HepG2 (cell line): ENCODE data around the gene ZSCAN21. TPM values are rescaled to one million over a fixed set of nuclear protein-coding genes. Genes with fewer than 3 reads are reported as not detected.
A peak's percentile ranks its signal among the peaks of the same experiment; 100 is the strongest.

Source experiments
- ATF7-NPFF ChIP-seq: sonication (generic); formaldehyde crosslinking; IDR thresholded peaks from 2 replicates; pipeline ENCODE4 v1.8.1; 2023; ENCODE audit warnings: mild to moderate bottlenecking, low read depth, missing genetic modification reagents, moderate library complexity
- CCDC6 ChIP-seq: sonication (generic); formaldehyde crosslinking; IDR thresholded peaks from 2 replicates; pipeline ENCODE4 v1.8.1; 2022; ENCODE audit warnings: mild to moderate bottlenecking, missing genetic modification reagents, moderate library complexity
- ETV6 ChIP-seq: sonication (generic); formaldehyde crosslinking; conservative IDR thresholded peaks from 2 replicates; pipeline ENCODE4 v1.4.0; 2020; ENCODE audit warnings: missing genetic modification reagents
- FOXK1 ChIP-seq: sonication (generic); formaldehyde crosslinking; IDR thresholded peaks from 2 replicates; pipeline ENCODE4 v1.4.0; 2020; ENCODE audit warnings: low read depth, missing genetic modification reagents, borderline replicate concordance
- HNRNPL ChIP-seq: fragments of 200-400 bp; formaldehyde crosslinking; IDR thresholded peaks from 2 replicates; pipeline ENCODE4 v1.6.1; 2017; ENCODE audit warnings: mild to moderate bottlenecking, low read depth, low read length
- KLF9 ChIP-seq: IDR thresholded peaks from 2 replicates; pipeline ENCODE4 v1.6.1; 2016; ENCODE audit warnings: low read depth
- MAZ ChIP-seq, 2 experiments: sonication (generic) in 1 of 2; formaldehyde crosslinking in 1 of 2; IDR thresholded peaks; 2 replicates each; pipeline versions ENCODE4 v1.5.0 to v1.6.1; 2012 to 2020; ENCODE audit warnings: low read depth in 2 of 2, mild to moderate bottlenecking in 2 of 2, borderline replicate concordance in 1 of 2, improper control_type of control experiment in 1 of 2, low read length in 1 of 2, missing genetic modification reagents in 1 of 2, moderate library complexity in 1 of 2
- NCOR1 ChIP-seq: fragments of 200-600 bp; sonication (generic); IDR thresholded peaks from 2 replicates; pipeline ENCODE4 v1.7.0; 2017; ENCODE audit warnings: antibody characterized with exemption, low read length, borderline replicate concordance
- PCBP1 ChIP-seq: fragments of 200-400 bp; formaldehyde crosslinking; IDR thresholded peaks from 2 replicates; pipeline ENCODE4 v1.6.1; 2017; ENCODE audit warnings: mild to moderate bottlenecking, low read depth, low read length, borderline replicate concordance
- PHF21A ChIP-seq: sonication (generic); formaldehyde crosslinking; IDR thresholded peaks from 2 replicates; pipeline ENCODE4 v1.5.0; 2020; ENCODE audit warnings: mild to moderate bottlenecking, missing genetic modification reagents
- PRDM10 ChIP-seq: sonication (generic); formaldehyde crosslinking; IDR thresholded peaks from 2 replicates; pipeline ENCODE4 v1.4.0; 2020; ENCODE audit warnings: low read depth, missing genetic modification reagents
- TFDP1 ChIP-seq: IDR thresholded peaks from 2 replicates; pipeline ENCODE4 v1.6.1; 2016; ENCODE audit warnings: missing compliant biosample characterization, missing genetic modification reagents, borderline replicate concordance
- U2AF2 ChIP-seq: fragments of 200-400 bp; formaldehyde crosslinking; IDR thresholded peaks from 2 replicates; pipeline ENCODE4 v1.6.1; 2017; ENCODE audit warnings: low read depth, mild to moderate bottlenecking, low read length
- ZFP91 ChIP-seq: sonication (generic); formaldehyde crosslinking; IDR thresholded peaks from 2 replicates; pipeline ENCODE4 v1.9.0; 2022; ENCODE audit warnings: missing genetic modification reagents, mild to moderate bottlenecking, borderline replicate concordance
- ZNF18 ChIP-seq: sonication (generic); formaldehyde crosslinking; IDR thresholded peaks from 2 replicates; pipeline ENCODE4 v1.8.0; 2022; ENCODE audit warnings: mild to moderate bottlenecking, missing genetic modification reagents; ENCODE audit not compliant: insufficient replicate concordance
- ZNF383 ChIP-seq: sonication (generic); formaldehyde crosslinking; IDR thresholded peaks from 2 replicates; pipeline ENCODE4 v1.4.0; 2020; ENCODE audit warnings: missing genetic modification reagents, mild to moderate bottlenecking, borderline replicate concordance
- ZNF530 ChIP-seq: sonication (generic); formaldehyde crosslinking; IDR thresholded peaks from 2 replicates; pipeline ENCODE4 v1.5.0; 2020; ENCODE audit warnings: low read depth, mild to moderate bottlenecking, missing genetic modification reagents
- ZNF629 ChIP-seq: sonication (generic); formaldehyde crosslinking; conservative IDR thresholded peaks from 2 replicates; pipeline ENCODE4 v1.5.0; 2020; ENCODE audit warnings: missing genetic modification reagents
- polyA plus RNA-seq, 8 experiments: library from polyadenylated mRNA; depleted of rRNA in 3 of 8; stranded (reverse) in 7 of 8; unstranded in 1 of 8; fragments of >200 nt; fragmentation: Illumina TruSeq in 4 of 8; extraction: Trizol in 4 of 8; gene quantifications; 2 replicates each; pipeline versions ENCODE4 v1.2.1 to v1.2.3, GENCODE V29; 2011 to 2016; ENCODE audit warnings: low read depth in 4 of 8, missing spikeins in 1 of 8, mixed read lengths in 1 of 8; ENCODE audit not compliant: insufficient read depth in 1 of 8
- total RNA-seq, 5 experiments: library from RNA; depleted of rRNA; stranded (reverse); fragments of >200 nt; fragmentation: Illumina TruSeq; extraction: Trizol; gene quantifications; 2 replicates each; pipeline ENCODE4 v1.2.3, GENCODE V29; 2016; ENCODE audit warnings: low read depth in 1 of 5

The ZSCAN21 gene
- total and polyA plus RNA-seq, 2 of the 13 experiments (the other 11 are each of a cell fraction or from before 2014, with no cell fraction given) = 7.0 to 10.0 TPM

GRCh38 chr7:100100420-100101015 lies 50.9 kb downstream of the ZSCAN21 start (continued):
- TF ChIP-seq MAZ (IDR thresholded peaks at IDR 0.05; ENCODE audit: borderline replicate concordance, low read depth, low read length) (peak; percentile 84; the same call in 1 of the 2 replicates), MAZ (CRISPR knock-in tag; IDR thresholded peaks at IDR 0.05; ENCODE audit: low read depth) (peak; percentile 92), ETV6 (CRISPR knock-in tag) (0 out of 2 replicates have a peak, but pooled peaks have one; percentile 72), CCDC6 (CRISPR knock-in tag) (peak; percentile 70; the same call in 1 of the 2 replicates), ZNF629 (CRISPR knock-in tag) (no peak), TFDP1 (peak; percentile 91), PRDM10 (CRISPR knock-in tag) (no peak; the same call in 1 of the 2 replicates), U2AF2 (0 out of 2 replicates have a peak, but pooled peaks have one; percentile 65), ZNF18 (peak; percentile 69), ZNF530 (CRISPR knock-in tag) (no peak), NCOR1 (peak; percentile 59; the same call in 1 of the 2 replicates), ATF7-NPFF (peak; percentile 75), FOXK1 (CRISPR knock-in tag) (peak; percentile 99), ZNF383 (CRISPR knock-in tag) (0 out of 2 replicates have a peak, but pooled peaks have one; percentile 56), PHF21A (CRISPR knock-in tag) (peak; percentile 93), KLF9 (CRISPR knock-in tag) (peak; percentile 99), ZFP91 (CRISPR knock-in tag) (no peak; the same call in 1 of the 2 replicates), PCBP1 (peak; percentile 98), HNRNPL (no peak)
